GM19240 (cell line): ENCODE data around the gene KIDINS220.

ENCODE experiments used
- DNase-seq: peaks from one replicate; pipeline ENCODE4 v3.0.0; 2011; ENCODE audit warnings: low spot score; ENCODE audit not compliant: insufficient read length

KIDINS220 gene

GRCh38 chr2:8851811-8852560, 14.6 kb upstream of the KIDINS220 start:
- no peak for DNase-seq

GRCh38 chr2:8850845-8851487, 13.6 kb upstream of the KIDINS220 start:
- no peak for DNase-seq

- no peak for DNase-seq
These were observed 11.9 kb upstream of the KIDINS220 start for GRCh38 chr2:8849327-8849726.

GRCh38 chr2:8848328-8849100, 11.1 kb upstream of the KIDINS220 start:
- DNase-seq = no peak

- no peak for DNase-seq
These were observed 10.0 kb upstream of the KIDINS220 start for GRCh38 chr2:8847400-8847799.

GRCh38 chr2:8841932-8842331, 4.5 kb upstream of the KIDINS220 start:
- DNase-seq = no peak

- DNase-seq = no peak
These were observed 3.2 kb upstream of the KIDINS220 start for GRCh38 chr2:8840475-8841091.

GRCh38 chr2:8839189-8839965, 2.0 kb upstream of the KIDINS220 start:
- DNase-seq = no peak

GRCh38 chr2:8837795-8838140, 355 bp upstream of the KIDINS220 start:
- DNase-seq = no peak

- DNase-seq = no peak
These were observed 2.1 kb downstream of the KIDINS220 start for GRCh38 chr2:8835279-8835678.

GRCh38 chr2:8833853-8834252, 3.6 kb downstream of the KIDINS220 start:
- no peak for DNase-seq

GRCh38 chr2:8831516-8831915, 5.9 kb downstream of the KIDINS220 start:
- DNase-seq = no peak

- DNase-seq = no peak
These were observed 9.7 kb downstream of the KIDINS220 start for GRCh38 chr2:8827729-8828128.

- no peak for DNase-seq
These were observed 15.2 kb downstream of the KIDINS220 start for GRCh38 chr2:8822218-8822617.

- no peak for DNase-seq
These were observed 15.9 kb downstream of the KIDINS220 start for GRCh38 chr2:8821276-8822217.

- no peak for DNase-seq
These were observed 17.5 kb downstream of the KIDINS220 start for GRCh38 chr2:8819948-8820347.

- no peak for DNase-seq
These were observed 18.2 kb downstream of the KIDINS220 start for GRCh38 chr2:8819194-8819593.

GRCh38 chr2:8817221-8817620, 20.2 kb downstream of the KIDINS220 start:
- DNase-seq = no peak

GRCh38 chr2:8806885-8807704, 30.3 kb downstream of the KIDINS220 start:
- no peak for DNase-seq
